GM18861 (cell line): ENCODE results near the gene CARD11.
"Not testable (repeated sequence)": the region's sequence is repeated elsewhere in the genome, so short reads cannot be mapped to it uniquely, and the experiment has no call there.

Source experiments
- ATAC-seq: cut with Tn5 transposase; IDR thresholded peaks from one replicate; pipeline ENCODE4 v1.9.1; 2021; ENCODE audit not compliant: unreplicated experiment

CARD11 gene

GRCh38 chr7:3021825-3022224 is 21.8 kb downstream of the CARD11 start:
- ATAC-seq = no peak

GRCh38 chr7:3021224-3021623 is 22.4 kb downstream of the CARD11 start:
- not testable (repeated sequence) for ATAC-seq

GRCh38 chr7:3020416-3020815 is 23.3 kb downstream of the CARD11 start:
- ATAC-seq = no peak

- no peak for ATAC-seq
Measured at GRCh38 chr7:3019801-3020200, 23.9 kb downstream of the CARD11 start.

- ATAC-seq = no peak
Measured at GRCh38 chr7:3013975-3014792, 29.5 kb downstream of the CARD11 start.

GRCh38 chr7:3011211-3011852 is 32.3 kb downstream of the CARD11 start:
- ATAC-seq = no peak

- no peak for ATAC-seq
Measured at GRCh38 chr7:3010161-3010560, 33.5 kb downstream of the CARD11 start.

GRCh38 chr7:3009086-3009485 is 34.6 kb downstream of the CARD11 start:
- no peak for ATAC-seq

- ATAC-seq = no peak
Measured at GRCh38 chr7:3008386-3008785, 35.3 kb downstream of the CARD11 start.

- ATAC-seq = no peak
Measured at GRCh38 chr7:3007696-3008095, 36.0 kb downstream of the CARD11 start.

GRCh38 chr7:3005257-3005656 is 38.4 kb downstream of the CARD11 start:
- no peak for ATAC-seq

- ATAC-seq = no peak
Measured at GRCh38 chr7:3003936-3004335, 39.7 kb downstream of the CARD11 start.

- no peak for ATAC-seq
Measured at GRCh38 chr7:3002631-3003030, 41.0 kb downstream of the CARD11 start.

GRCh38 chr7:3000566-3000965 is 43.1 kb downstream of the CARD11 start:
- no peak for ATAC-seq

GRCh38 chr7:2999078-2999500 is 44.6 kb downstream of the CARD11 start:
- no peak for ATAC-seq

GRCh38 chr7:2997014-2997413 is 46.7 kb downstream of the CARD11 start:
- ATAC-seq = no peak

- no peak for ATAC-seq
Measured at GRCh38 chr7:2996141-2996540, 47.5 kb downstream of the CARD11 start.

- ATAC-seq = no peak
Measured at GRCh38 chr7:2993868-2994267, 49.8 kb downstream of the CARD11 start.

- ATAC-seq = no peak
Measured at GRCh38 chr7:2993396-2993795, 50.3 kb downstream of the CARD11 start.

GRCh38 chr7:2990949-2991470 is 52.7 kb downstream of the CARD11 start:
- no peak for ATAC-seq

- no peak for ATAC-seq
Measured at GRCh38 chr7:2986561-2986960, 57.1 kb downstream of the CARD11 start.

- ATAC-seq = no peak
Measured at GRCh38 chr7:2985866-2986265, 57.8 kb downstream of the CARD11 start.
